K562 (cell line): ENCODE measurements around the gene GABRD. TPM values are rescaled to one million over a fixed set of nuclear protein-coding genes. Genes with fewer than 3 reads are reported as not detected.

ENCODE experiments used
- ARNT ChIP-seq, 2 experiments: fragments of 450-650 bp; IDR thresholded peaks; 2 replicates each; pipeline ENCODE4 v1.6.1; 2016; ENCODE audit warnings: mild to moderate bottlenecking in 1 of 2
- E2F8 ChIP-seq: fragments of 450-650 bp; IDR thresholded peaks from 2 replicates; pipeline ENCODE4 v1.7.1; 2018; ENCODE audit warnings: mild to moderate bottlenecking, low read depth; ENCODE audit not compliant: partially characterized antibody
- GABPB2 ChIP-seq: fragments of 250-450 bp; sonication (Bioruptor Pico); conservative IDR thresholded peaks from 2 replicates; pipeline ENCODE4 v1.5.1; 2021; ENCODE audit warnings: mild to moderate bottlenecking
- KAT7 ChIP-seq: sonication (generic); formaldehyde crosslinking; IDR thresholded peaks from 2 replicates; pipeline ENCODE4 v1.8.0; 2022; ENCODE audit warnings: missing genetic modification reagents, mild to moderate bottlenecking, borderline replicate concordance
- LARP7 ChIP-seq: fragments of 450-650 bp; IDR thresholded peaks from 2 replicates; pipeline ENCODE4 v1.6.1; 2016
- NFE2L1 ChIP-seq: fragments of 450-650 bp; IDR thresholded peaks from 2 replicates; pipeline ENCODE4 v1.6.1; 2016; ENCODE audit warnings: missing genetic modification characterization, low read depth, mild to moderate bottlenecking, missing compliant biosample characterization, moderate library complexity, borderline replicate concordance
- NR3C1 ChIP-seq: sonication (generic); formaldehyde crosslinking; IDR thresholded peaks from 2 replicates; pipeline ENCODE4 v1.8.1; 2022; ENCODE audit warnings: missing genetic modification reagents
- PATZ1 ChIP-seq: fragments of 250-450 bp; sonication (Bioruptor Pico); IDR thresholded peaks from 2 replicates; pipeline ENCODE4 v1.5.0; 2020; ENCODE audit warnings: mild to moderate bottlenecking, borderline replicate concordance
- SOX6 ChIP-seq: fragments of 450-650 bp; IDR thresholded peaks from 2 replicates; pipeline ENCODE4 v1.6.1; 2014; ENCODE audit warnings: mild to moderate bottlenecking
- TGIF2 ChIP-seq: sonication (generic); formaldehyde crosslinking; IDR thresholded peaks from 2 replicates; pipeline ENCODE4 v1.8.1; 2022; ENCODE audit warnings: mild to moderate bottlenecking, missing genetic modification reagents, moderate library complexity
- USF2 ChIP-seq: sonication (generic); formaldehyde crosslinking; IDR thresholded peaks from 2 replicates; pipeline ENCODE4 v1.5.0; 2020; ENCODE audit warnings: missing genetic modification reagents
- ZNF197 ChIP-seq: fragments of 200-800 bp; sonication (Bioruptor generic); IDR thresholded peaks from 2 replicates; pipeline ENCODE4 v1.6.1; 2016; ENCODE audit warnings: low read depth, missing genetic modification characterization, missing compliant biosample characterization
- ZNF408 ChIP-seq: fragments of 250-450 bp; sonication (Bioruptor Pico); IDR thresholded peaks from 2 replicates; pipeline ENCODE4 v1.4.0; 2020; ENCODE audit warnings: low read depth, mild to moderate bottlenecking, moderate library complexity
- ZNF57 ChIP-seq: fragments of 450-650 bp; formaldehyde crosslinking; IDR thresholded peaks from 2 replicates; pipeline ENCODE4 v1.4.0; 2020; ENCODE audit warnings: mild to moderate bottlenecking, moderate library complexity
- ZNF589 ChIP-seq: fragments of 200-800 bp; sonication (Bioruptor generic); IDR thresholded peaks from 2 replicates; pipeline ENCODE4 v1.6.1; 2016; ENCODE audit warnings: low read depth, missing genetic modification characterization, missing compliant biosample characterization
- ZNF644 ChIP-seq: fragments of 200-800 bp; sonication (Bioruptor generic); IDR thresholded peaks from 2 replicates; pipeline ENCODE4 v1.6.1; 2016; ENCODE audit warnings: low read depth, missing genetic modification characterization, missing compliant biosample characterization
- polyA plus RNA-seq, 8 experiments: library from polyadenylated mRNA; depleted of rRNA in 4 of 8; stranded (reverse) in 5 of 8; unstranded in 3 of 8; fragments of >200 nt; fragmentation: Nextera tagmentation in 2 of 8; fragmentation: Illumina TruSeq in 1 of 8; extraction: Ambion mirVana in 2 of 8; extraction: Trizol in 1 of 8; gene quantifications; 2 replicates each; pipeline versions ENCODE4 v1.2.1 to v1.2.3, GENCODE V29; 2011 to 2014; ENCODE audit warnings: inconsistent platforms in 1 of 8, missing spikeins in 1 of 8
- total RNA-seq, 7 experiments: library from RNA; depleted of rRNA in 6 of 7; stranded (reverse); fragments of >200 nt in 6 of 7; fragmentation: Illumina TruSeq in 2 of 7; extraction: Trizol in 2 of 7; gene quantifications; 2 replicates each; pipeline versions ENCODE4 v1.2.1 to v1.2.3, GENCODE V29; 2011 to 2021; ENCODE audit warnings: low replicate concordance in 1 of 7

GABRD gene
- total and polyA plus RNA-seq, 9 of the 15 experiments (the other 6 are each of a cell fraction or from before 2014, with no cell fraction given), result 0.07 TPM; not detected in 8

- TF ChIP-seq KAT7 (CRISPR knock-in tag) (no peak), GABPB2 (no peak), ZNF197 (0 out of 2 replicates have a peak, but pooled peaks have one; percentile 54), E2F8 (peak; percentile 47), ZNF589 (CRISPR knock-in tag) (peak; percentile 82), ZNF408 (CRISPR knock-in tag) (no peak), ZNF644 (tag) (peak; percentile 50; the same call in 1 of the 2 replicates), LARP7 (no peak), USF2 (CRISPR knock-in tag) (no peak), PATZ1 (no peak), ARNT (IDR thresholded peaks at IDR 0.05) (no peak), TGIF2 (CRISPR knock-in tag) (no peak), SOX6 (no peak; the same call in 1 of the 2 replicates), ZNF57 (CRISPR knock-in tag) (no peak), NFE2L1 (no peak), NR3C1 (CRISPR knock-in tag) (no peak)
Measured at GRCh38 chr1:1996207-1996651, 22.9 kb upstream of the GABRD start (continued).
